ENCODE data around the gene SEL1L2.

- no peak for TF ChIP-seq POLR2A (IDR thresholded peaks at IDR 0.05)
- no peak for TF ChIP-seq CTCF (IDR thresholded peaks at IDR 0.05)
- no peak for TF ChIP-seq POLR2AphosphoS5 (IDR thresholded peaks at IDR 0.05)
Observed at GRCh38 chr20:13941031-13941430, 49.4 kb downstream of the SEL1L2 start.

Measured in sigmoid colon (tissue), 4 donors.